Measurements from ENCODE around the gene EIF1AD.

The EIF1AD gene

GRCh38 chr11:66020212-66020611 lies 18.3 kb upstream of the EIF1AD start:
- Histone ChIP-seq H3K27ac (peak overlapping the region; percentile 34 to 52), H3K4me3 (no peak overlapping the region), H3K9me3 (no peaks in the 10 kb centered on the region), H3K36me3 (no peaks in the 10 kb centered on the region), H3K4me1 (peaks cover 0 to 51% (median 43%) of the 10 kb centered on the region in 4 donors), H3K27me3 (no peaks in the 10 kb centered on the region)
- intact Hi-C loops (cut with DNase I; ENCODE audit: low total_unique reads) = loop anchor here (5.0 kb wide), 1 partner anchor 33 kb away; no protein-coding TSS in a partner anchor
- no peak for TF ChIP-seq CTCF (IDR thresholded peaks at IDR 0.05)
- DNase-seq = no peak

DNA sequence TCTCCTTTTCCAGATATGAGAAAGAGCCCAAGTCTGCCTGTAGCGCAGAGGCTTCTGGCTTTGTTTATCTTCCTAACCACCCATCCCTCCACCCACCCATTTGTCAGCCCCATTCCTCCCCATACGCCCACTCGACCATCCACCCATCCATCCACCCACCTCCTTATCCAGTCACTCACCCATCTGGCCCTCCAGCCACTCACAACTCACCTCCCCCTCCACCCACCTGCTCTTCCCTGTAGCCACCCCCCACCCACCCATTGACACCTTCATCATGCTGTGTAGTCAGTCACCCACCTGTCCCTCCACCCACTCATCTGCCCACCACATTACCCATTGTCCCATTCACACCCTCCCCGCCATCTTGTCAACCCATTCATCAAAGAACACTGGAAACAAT lies 15.4 kb upstream of the EIF1AD start:
- intact Hi-C loops (cut with DNase I; ENCODE audit: low total_unique reads) = no loop called here
- DNase-seq = no peak
- Histone ChIP-seq H3K4me1 (peaks cover 0 to 73% (median 61%) of the 10 kb centered on the region in 4 donors), H3K9me3 (no peaks in the 10 kb centered on the region), H3K27ac (peak overlapping the region; percentile 89 to 96), H3K36me3 (no peaks in the 10 kb centered on the region), H3K27me3 (no peaks in the 10 kb centered on the region), H3K4me3 (no peak overlapping the region)
- no peak for TF ChIP-seq CTCF (IDR thresholded peaks at IDR 0.05)

DNA sequence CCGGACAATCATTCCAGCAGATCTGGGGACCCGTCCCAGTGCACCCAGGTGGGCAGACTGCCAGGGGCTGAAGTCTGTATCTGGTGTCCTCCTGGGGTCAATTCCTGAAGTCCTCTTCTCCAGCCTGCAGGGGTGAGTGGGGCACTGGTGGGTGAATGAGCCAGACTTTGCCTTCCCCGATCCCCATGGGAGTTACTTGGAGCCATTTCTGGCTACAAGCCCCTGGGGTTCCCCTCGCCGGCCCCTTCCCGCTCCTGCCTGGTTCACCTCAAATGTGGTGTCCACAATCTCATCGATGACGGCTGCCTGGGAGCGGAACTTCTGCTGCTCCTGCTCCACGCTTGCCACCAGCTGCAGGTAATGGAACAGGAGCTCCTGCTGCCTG lies 14.8 kb upstream of the EIF1AD start:
- peak overlapping the region; percentile 89 to 96 for H3K27ac ChIP-seq
- DNase-seq = no peak
- intact Hi-C loops (cut with DNase I; ENCODE audit: low total_unique reads) = no loop called here
- H3K36me3 ChIP-seq = no peaks in the 10 kb centered on the region
- no peaks in the 10 kb centered on the region for H3K9me3 ChIP-seq
- H3K27me3 ChIP-seq = no peaks in the 10 kb centered on the region
- peaks cover 0 to 73% (median 61%) of the 10 kb centered on the region in 4 donors for H3K4me1 ChIP-seq
- TF ChIP-seq CTCF (IDR thresholded peaks at IDR 0.05) = no peak
- peak overlapping the region in 1 of 2 donors; percentile 31 for H3K4me3 ChIP-seq

GRCh38 chr11:66015936-66016792 lies 14.2 kb upstream of the EIF1AD start:
- Histone ChIP-seq H3K36me3 (no peaks in the 10 kb centered on the region), H3K27me3 (no peaks in the 10 kb centered on the region), H3K4me1 (peaks cover 0 to 73% (median 61%) of the 10 kb centered on the region in 4 donors), H3K4me3 (peak overlapping the region; percentile 21 to 31), H3K9me3 (no peaks in the 10 kb centered on the region), H3K27ac (peak overlapping the region; percentile 89 to 96)
- peak in 1 of 2 donors; percentile 91 for DNase-seq
- TF ChIP-seq CTCF (IDR thresholded peaks at IDR 0.05) = no peak
- intact Hi-C loops (cut with DNase I; ENCODE audit: low total_unique reads) = no loop called here

DNA sequence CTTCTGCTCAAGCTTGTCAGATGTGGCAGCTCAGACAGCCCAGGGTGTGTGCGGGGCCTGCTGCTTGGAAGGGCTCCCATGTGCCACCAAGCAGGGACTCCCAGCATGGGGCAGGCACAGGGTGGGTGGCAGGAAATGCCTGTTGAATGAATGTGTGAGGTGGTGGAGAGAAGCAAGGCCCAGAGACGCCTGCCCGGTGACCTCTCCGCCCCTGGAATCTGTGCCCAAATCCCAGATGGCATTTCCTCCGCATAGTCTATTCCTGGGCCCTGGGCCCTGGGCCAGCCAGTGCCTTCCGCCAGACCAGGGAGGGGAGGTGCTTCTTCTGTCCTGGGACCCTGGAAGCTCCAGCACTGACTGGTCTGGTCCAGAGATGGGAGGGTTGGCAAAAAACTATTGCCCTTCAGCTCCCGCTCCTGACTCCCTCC lies 13.5 kb upstream of the EIF1AD start:
- Histone ChIP-seq H3K4me1 (peaks cover 0 to 71% (median 56%) of the 10 kb centered on the region in 4 donors), H3K36me3 (no peaks in the 10 kb centered on the region), H3K27ac (peak overlapping the region; percentile 89 to 96), H3K9me3 (no peaks in the 10 kb centered on the region), H3K27me3 (no peaks in the 10 kb centered on the region), H3K4me3 (peak overlapping the region; percentile 21 to 31)
- no peak for TF ChIP-seq CTCF (IDR thresholded peaks at IDR 0.05)
- intact Hi-C loops (cut with DNase I; ENCODE audit: low total_unique reads) = no loop called here
- DNase-seq = peak; percentile 62 to 95

Data from tibial artery (tissue), 4 donors.